ENCODE data around the gene TRMT61A.

- no peak for TF ChIP-seq CTCF (IDR thresholded peaks at IDR 0.05; ENCODE audit: insufficient read depth, low read length, poor library complexity, severe bottlenecking)
- no peak for TF ChIP-seq EZH2phosphoT487 (conservative IDR thresholded peaks at IDR 0.05; ENCODE audit: low read length)
Observed at GRCh38 chr14:103543721-103544387, 14.9 kb downstream of the TRMT61A start.

Measured in SU-DHL-6 (cell line).